CD4-positive, alpha-beta T cell treated with Interleukin-15 for 4 hours (primary cell): Measurements from ENCODE around the gene TPM4.
"Not testable (repeated sequence)": the region's sequence is repeated elsewhere in the genome, so short reads cannot be mapped to it uniquely, and the experiment has no call there.

ENCODE experiments used
- DNase-seq: peaks from one replicate; pipeline ENCODE4 v3.0.0-alpha.2; 2020; ENCODE audit warnings: low spot score

Gene TPM4

GRCh38 chr19:16073988-16074387, 2.3 kb upstream of the TPM4 start:
- no peak for DNase-seq

GRCh38 chr19:16074488-16075365, 1.6 kb upstream of the TPM4 start:
- DNase-seq = no peak

GRCh38 chr19:16075430-16076153, 703 bp upstream of the TPM4 start:
- DNase-seq = no peak

GRCh38 chr19:16076958-16077611, 790 bp downstream of the TPM4 start:
- DNase-seq = no peak

GRCh38 chr19:16077984-16078758, 1.9 kb downstream of the TPM4 start:
- no peak for DNase-seq

GRCh38 chr19:16078759-16079707, 2.7 kb downstream of the TPM4 start:
- DNase-seq = peak; percentile 88

- no peak for DNase-seq
These were observed 7.9 kb downstream of the TPM4 start for GRCh38 chr19:16084067-16084685.

- no peak for DNase-seq
These were observed 8.8 kb downstream of the TPM4 start for GRCh38 chr19:16085115-16085514.

- DNase-seq = not testable (repeated sequence)
These were observed 11.1 kb downstream of the TPM4 start for GRCh38 chr19:16087404-16087803.

- DNase-seq = no peak
These were observed 11.6 kb downstream of the TPM4 start for GRCh38 chr19:16087940-16088339.

GRCh38 chr19:16088351-16089009, 12.2 kb downstream of the TPM4 start:
- no peak for DNase-seq

GRCh38 chr19:16089010-16089846, 12.9 kb downstream of the TPM4 start:
- no peak for DNase-seq

- no peak for DNase-seq
These were observed 15.5 kb downstream of the TPM4 start for GRCh38 chr19:16091546-16092475.

GRCh38 chr19:16094360-16095070, 18.2 kb downstream of the TPM4 start:
- no peak for DNase-seq

- DNase-seq = no peak
These were observed 18.8 kb downstream of the TPM4 start for GRCh38 chr19:16095071-16095571.

- DNase-seq = no peak
These were observed 20.1 kb downstream of the TPM4 start for GRCh38 chr19:16096280-16096855.

- no peak for DNase-seq
These were observed 22.1 kb downstream of the TPM4 start for GRCh38 chr19:16098416-16098768.
